GM12872 (cell line): ENCODE measurements around the gene ANKRD61.

Experiments
- TF ChIP-seq, protein P1 (sequence below): IDR thresholded peaks from 3 replicates; pipeline ENCODE4 v1.5.1; 2011; ENCODE audit warnings: low read depth, mild to moderate bottlenecking, low read length, moderate library complexity; ENCODE audit not compliant: insufficient read depth

The ANKRD61 gene

DNA sequence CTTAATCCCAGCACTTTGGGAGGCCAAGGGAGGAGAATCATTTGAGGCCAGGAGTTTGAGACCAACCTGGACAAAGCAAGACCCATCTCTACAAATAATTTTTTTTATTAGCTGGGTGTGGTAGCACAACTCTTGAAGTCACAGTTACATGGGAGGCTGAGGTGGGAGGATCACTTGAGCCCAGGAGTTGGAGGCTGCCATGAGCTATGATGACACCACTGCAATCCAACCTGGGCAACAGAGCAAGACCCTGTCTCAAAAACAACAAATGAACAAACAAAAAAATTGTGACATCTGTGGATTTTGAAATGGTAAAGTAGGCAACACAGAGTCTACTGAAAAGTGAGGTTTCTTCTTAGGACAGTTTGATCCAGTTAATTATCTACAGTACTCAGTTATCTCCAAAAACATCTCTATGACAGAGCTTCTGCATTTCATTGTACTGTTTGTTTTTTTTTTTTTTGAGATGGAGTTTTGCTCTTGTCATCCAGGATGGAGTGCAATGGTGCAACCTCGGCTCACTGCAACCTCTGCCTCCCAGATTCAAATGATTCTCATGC lies 3.3 kb upstream of the ANKRD61 start:
- TF ChIP-seq, protein P1, sequence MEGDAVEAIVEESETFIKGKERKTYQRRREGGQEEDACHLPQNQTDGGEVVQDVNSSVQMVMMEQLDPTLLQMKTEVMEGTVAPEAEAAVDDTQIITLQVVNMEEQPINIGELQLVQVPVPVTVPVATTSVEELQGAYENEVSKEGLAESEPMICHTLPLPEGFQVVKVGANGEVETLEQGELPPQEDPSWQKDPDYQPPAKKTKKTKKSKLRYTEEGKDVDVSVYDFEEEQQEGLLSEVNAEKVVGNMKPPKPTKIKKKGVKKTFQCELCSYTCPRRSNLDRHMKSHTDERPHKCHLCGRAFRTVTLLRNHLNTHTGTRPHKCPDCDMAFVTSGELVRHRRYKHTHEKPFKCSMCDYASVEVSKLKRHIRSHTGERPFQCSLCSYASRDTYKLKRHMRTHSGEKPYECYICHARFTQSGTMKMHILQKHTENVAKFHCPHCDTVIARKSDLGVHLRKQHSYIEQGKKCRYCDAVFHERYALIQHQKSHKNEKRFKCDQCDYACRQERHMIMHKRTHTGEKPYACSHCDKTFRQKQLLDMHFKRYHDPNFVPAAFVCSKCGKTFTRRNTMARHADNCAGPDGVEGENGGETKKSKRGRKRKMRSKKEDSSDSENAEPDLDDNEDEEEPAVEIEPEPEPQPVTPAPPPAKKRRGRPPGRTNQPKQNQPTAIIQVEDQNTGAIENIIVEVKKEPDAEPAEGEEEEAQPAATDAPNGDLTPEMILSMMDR: no peak

DNA sequence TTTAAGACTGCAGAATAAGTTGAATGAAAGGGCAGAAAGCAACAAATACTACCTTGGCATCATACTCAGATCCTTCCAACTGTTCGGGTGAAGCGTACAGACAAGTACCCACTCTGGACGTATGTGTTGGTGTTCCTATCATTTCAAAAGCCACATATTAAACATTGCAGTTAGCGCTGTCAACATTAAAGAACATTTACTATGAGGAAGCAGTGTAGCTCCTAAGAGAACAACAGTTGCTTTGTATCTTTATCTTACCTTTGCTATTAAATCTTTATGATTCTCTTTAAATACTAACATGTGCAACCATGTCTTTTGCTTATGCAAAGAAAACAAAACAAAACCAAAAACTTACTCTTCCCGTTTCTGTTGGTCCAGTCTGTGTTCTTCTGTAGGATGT lies 2.6 kb upstream of the ANKRD61 start:
- TF ChIP-seq, protein P1: no peak

DNA sequence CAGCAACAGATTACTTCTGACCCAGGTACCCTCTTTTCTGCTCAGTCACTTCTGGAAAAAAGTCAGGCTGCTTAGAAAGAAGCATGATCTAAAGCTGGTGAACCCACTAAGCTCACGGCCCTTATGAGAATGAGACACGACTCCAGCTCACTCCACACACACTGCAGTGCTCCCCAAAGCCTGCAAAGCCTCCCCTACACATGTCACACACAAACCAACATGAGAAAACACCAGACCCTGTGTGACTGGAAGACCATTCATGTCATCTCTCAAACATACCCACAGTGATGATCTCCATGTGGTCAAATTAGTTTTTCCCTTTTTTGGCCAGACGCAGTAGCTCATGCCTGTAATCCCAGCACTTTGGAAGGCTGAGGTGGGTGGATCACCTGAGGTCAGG lies 391 bp downstream of the ANKRD61 start:
- TF ChIP-seq, protein P1: no peak

DNA sequence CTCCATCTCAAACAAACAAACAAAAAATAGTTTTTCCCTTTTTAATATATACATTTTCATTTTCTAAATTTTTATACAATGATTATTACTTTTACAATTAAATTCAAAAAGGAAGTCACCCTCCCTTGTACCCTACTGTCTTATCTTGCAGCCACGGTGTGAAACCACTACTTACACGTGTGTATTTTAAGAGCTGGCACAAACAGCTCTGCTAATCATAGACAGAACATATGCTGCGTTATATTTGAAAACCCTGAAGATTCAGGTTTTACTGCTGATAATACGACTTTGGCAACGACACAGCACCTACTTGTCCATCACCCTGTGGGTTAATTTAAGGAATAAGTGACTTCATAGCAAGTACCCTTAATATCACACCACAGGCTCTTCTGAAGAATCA lies 991 bp downstream of the ANKRD61 start:
- TF ChIP-seq, protein P1: no peak

DNA sequence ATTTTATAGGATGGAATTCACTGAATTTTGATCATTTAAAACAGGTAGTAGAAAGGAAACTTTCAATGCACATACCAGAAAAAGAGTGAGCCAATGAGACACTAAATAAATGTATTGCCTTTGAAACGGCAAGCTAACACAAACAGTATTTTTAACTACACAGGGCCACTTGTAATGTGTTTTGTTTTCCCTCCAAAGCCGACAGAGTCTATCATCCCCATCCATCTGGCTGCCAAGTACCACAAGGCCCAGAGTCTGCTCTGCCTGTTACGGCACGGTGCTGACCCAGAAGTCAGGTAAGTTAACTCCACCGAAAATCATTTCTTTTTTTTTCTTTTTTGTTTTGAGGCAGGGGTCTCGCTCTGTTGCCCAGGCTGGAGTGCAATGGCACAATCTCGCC lies 1.5 kb downstream of the ANKRD61 start:
- TF ChIP-seq, protein P1: no peak

DNA sequence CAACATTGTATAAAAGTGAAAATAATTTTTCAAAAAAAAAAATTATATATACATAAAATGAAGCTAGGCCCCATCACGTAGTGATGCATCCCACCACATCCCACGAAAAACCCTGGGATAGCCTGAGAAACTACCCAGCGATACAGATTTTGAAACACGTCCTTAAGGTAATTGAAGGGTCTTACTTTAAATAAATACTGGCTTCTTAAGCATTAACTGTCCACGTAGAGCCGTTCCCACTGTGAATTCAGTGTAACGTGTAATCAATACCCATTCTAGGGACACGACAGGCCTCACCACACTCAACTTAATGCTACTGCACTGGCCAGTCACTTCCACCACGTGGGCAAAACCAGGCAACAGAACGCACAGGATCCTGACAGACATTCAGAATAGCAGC lies 4.0 kb downstream of the ANKRD61 start:
- TF ChIP-seq, protein P1: no peak

DNA sequence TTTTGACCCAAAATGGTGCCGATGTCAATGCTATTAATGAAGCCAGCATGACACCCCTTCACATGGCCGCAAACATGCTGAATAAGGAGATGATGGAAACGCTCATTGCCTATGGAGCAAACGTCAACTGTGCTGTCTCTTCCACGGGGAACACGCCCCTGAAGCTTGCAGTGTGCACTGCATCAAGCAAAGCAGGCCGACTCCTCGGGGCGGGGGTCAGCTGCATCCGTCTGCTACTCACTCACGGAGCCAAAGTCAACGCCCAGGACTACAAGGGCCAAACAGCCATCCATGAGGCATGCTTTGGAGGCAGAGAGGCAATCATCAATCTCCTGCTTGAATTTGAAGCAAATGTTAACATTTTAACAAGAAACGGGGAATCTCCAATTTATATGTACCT lies 4.5 kb downstream of the ANKRD61 start:
- TF ChIP-seq, protein P1: no peak
